Erythroblast (primary cell): ENCODE measurements around the gene USP48.

ENCODE experiments used
- GATA1 ChIP-seq: IDR thresholded peaks from 2 replicates; pipeline ENCODE4 v1.6.1; 2011; ENCODE audit warnings: low read depth, mild to moderate bottlenecking, control low read depth, low read length, moderate library complexity
- POLR2A ChIP-seq: IDR thresholded peaks from 2 replicates; pipeline ENCODE4 v1.6.1; 2011; ENCODE audit warnings: mild to moderate bottlenecking, low read length

- TF ChIP-seq POLR2A (no peak), GATA1 (no peak)
These were observed 41.7 kb downstream of the USP48 start for GRCh38 chr1:21741206-21741605.
